ENCODE results near the gene DACT2. TPM values are rescaled to one million over a fixed set of nuclear protein-coding genes. Genes with fewer than 3 reads are reported as not detected.

DACT2 gene
- total RNA-seq, 4 donors from 2014 or later, result 6.0 to 19.9 (median 10.0) TPM

DNA sequence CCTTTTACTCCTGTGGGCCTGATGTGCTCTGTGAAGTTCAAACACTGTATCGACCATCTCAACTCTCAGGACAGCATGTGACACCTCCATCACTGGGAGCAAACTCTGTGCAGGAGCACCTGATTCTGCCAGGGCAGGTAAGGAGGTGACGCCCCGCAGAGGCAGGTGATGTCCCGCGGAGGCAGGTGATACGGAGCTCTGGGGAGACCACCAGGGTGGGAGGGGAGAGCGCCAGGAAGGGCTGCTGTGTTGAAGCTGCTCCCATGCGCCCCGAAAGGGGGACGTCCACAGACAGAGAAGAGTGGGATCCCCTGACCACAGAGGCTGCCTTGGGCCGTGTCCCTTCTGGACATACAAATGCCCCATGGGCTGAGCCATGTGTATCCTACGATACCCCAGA, 58.3 kb downstream of the DACT2 start:
- WGBS, result 90% methylated on average over 12 of the region's 12 CpGs
- DNase-seq (ENCODE audit: low spot score in 2 of 2), result no peak
- peaks cover 5% of the 10 kb centered on the region for H3K4me1 ChIP-seq

DNA sequence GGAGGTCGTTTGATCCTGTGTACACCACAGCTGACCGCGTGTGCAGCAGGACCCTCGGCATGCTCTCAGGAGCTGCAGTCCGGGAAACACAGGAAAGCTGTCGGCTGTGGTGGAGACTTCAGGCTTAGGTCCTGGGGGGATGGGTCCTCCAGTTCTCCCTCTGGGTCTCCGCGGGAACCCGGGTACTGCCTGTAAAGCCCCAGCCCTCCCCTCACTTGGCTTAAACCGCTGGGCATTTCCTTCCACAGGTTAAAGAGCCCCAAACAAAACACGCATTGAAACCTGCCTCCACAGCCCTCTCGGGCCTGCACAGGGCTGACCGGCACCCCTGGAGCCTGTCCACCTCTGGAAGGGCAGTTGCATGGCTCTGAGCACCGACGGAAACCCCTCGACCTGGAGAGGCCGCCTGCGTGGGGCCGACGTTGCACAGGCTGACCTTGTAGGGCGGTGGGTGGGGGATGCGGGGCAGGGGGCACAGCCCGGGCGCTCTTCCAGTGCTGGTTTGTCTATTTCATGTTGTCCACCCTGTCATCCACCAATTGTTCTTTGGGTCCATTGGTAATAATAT, 59.1 kb downstream of the DACT2 start:
- no peaks in the 10 kb centered on the region for H3K36me3 ChIP-seq
- H3K9me3 ChIP-seq, result no peaks in the 10 kb centered on the region
- peaks cover 8% of the 10 kb centered on the region for H3K27me3 ChIP-seq
- DNase-seq (ENCODE audit: low spot score in 2 of 2), result no peak
- peaks cover 3% of the 10 kb centered on the region for H3K4me1 ChIP-seq
- no peak overlapping the region for H3K4me3 ChIP-seq
- TF ChIP-seq POLR2A (IDR thresholded peaks at IDR 0.05), result no peak
- no peak for TF ChIP-seq EP300 (IDR thresholded peaks at IDR 0.05)
- no peak for TF ChIP-seq POLR2AphosphoS5 (IDR thresholded peaks at IDR 0.05)
- no peak for TF ChIP-seq CTCF (IDR thresholded peaks at IDR 0.05)
- no peak overlapping the region for H3K27ac ChIP-seq
- 91% methylated on average over 17 of the region's 24 CpGs for WGBS

More for the DNA sequence above, 58.3 kb downstream of the DACT2 start:
- no peak for TF ChIP-seq POLR2AphosphoS5 (IDR thresholded peaks at IDR 0.05)
- TF ChIP-seq EP300 (IDR thresholded peaks at IDR 0.05), result no peak
- no peak for TF ChIP-seq CTCF (IDR thresholded peaks at IDR 0.05)
- TF ChIP-seq POLR2A (IDR thresholded peaks at IDR 0.05), result no peak
- peaks cover 12% of the 10 kb centered on the region for H3K27me3 ChIP-seq
- H3K27ac ChIP-seq, result no peak overlapping the region
- no peaks in the 10 kb centered on the region for H3K9me3 ChIP-seq
- H3K36me3 ChIP-seq, result no peaks in the 10 kb centered on the region
- no peak overlapping the region for H3K4me3 ChIP-seq

DNA sequence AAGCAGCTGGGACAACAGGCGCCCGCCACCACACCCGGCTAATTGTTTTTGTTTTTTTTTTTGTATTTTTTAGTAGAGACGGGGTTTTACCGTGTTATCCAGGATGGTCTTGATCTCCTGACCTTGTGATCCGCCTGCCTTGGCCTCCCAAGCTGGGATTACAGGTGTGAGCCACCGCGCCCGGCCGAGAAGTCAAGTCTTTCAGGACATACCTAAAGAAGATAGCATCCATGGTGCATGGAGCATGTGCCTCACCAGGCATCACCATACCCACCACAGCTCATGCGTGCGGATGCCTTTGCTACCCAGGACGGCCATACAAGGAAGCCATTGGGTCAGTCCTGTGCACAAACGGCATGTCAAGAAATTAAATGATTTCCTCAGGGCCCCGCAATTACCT, 60.8 kb downstream of the DACT2 start:
- no peak overlapping the region for H3K27ac ChIP-seq
- DNase-seq (ENCODE audit: low spot score in 2 of 2), result no peak
- TF ChIP-seq POLR2AphosphoS5 (IDR thresholded peaks at IDR 0.05) (no peak), EP300 (IDR thresholded peaks at IDR 0.05) (no peak), POLR2A (IDR thresholded peaks at IDR 0.05) (no peak), CTCF (IDR thresholded peaks at IDR 0.05) (no peak)
- no peak overlapping the region for H3K4me3 ChIP-seq
- H3K27me3 ChIP-seq, result peaks cover 8% of the 10 kb centered on the region
- 93% methylated on average over 15 of the region's 15 CpGs for WGBS
- no peaks in the 10 kb centered on the region for H3K9me3 ChIP-seq
- H3K36me3 ChIP-seq, result no peaks in the 10 kb centered on the region
- H3K4me1 ChIP-seq, result no peaks in the 10 kb centered on the region

GRCh38 chr6:168256940-168257339, 62.6 kb downstream of the DACT2 start:
- Histone ChIP-seq H3K9me3 (no peaks in the 10 kb centered on the region), H3K4me3 (no peak overlapping the region), H3K27me3 (peaks cover 4% of the 10 kb centered on the region), H3K4me1 (no peaks in the 10 kb centered on the region), H3K36me3 (no peaks in the 10 kb centered on the region), H3K27ac (no peak overlapping the region)
- TF ChIP-seq CTCF (IDR thresholded peaks at IDR 0.05) (no peak), EP300 (IDR thresholded peaks at IDR 0.05) (no peak), POLR2AphosphoS5 (IDR thresholded peaks at IDR 0.05) (no peak), POLR2A (IDR thresholded peaks at IDR 0.05) (no peak)
- DNase-seq (ENCODE audit: low spot score in 2 of 2), result no peak

Other genes starting within 250 kb of the DACT2 start
- 1 to 10 TPM in 2 of 4 donors, under 1 TPM in 2; 0.64 to 2.6 (median 1.5) TPM for gene FRMD1, start 240.6 kb downstream of the DACT2 start, total RNA-seq
- 10 to 100 TPM; 16.2 to 22.9 (median 18.8) TPM for gene SMOC2, start 121.4 kb upstream of the DACT2 start, total RNA-seq

Data from suprapubic skin (tissue), 4 donors.